Testis (tissue), 3 donors: Measurements from ENCODE around the gene REEP5. TPM values are rescaled to one million over a fixed set of nuclear protein-coding genes. Genes with fewer than 3 reads are reported as not detected.

ENCODE experiments used
- DNase-seq: peaks from one replicate; pipeline ENCODE4 v3.0.0-alpha.2; 2019
- H3K27ac ChIP-seq, 2 donors: fragments of 200-600 bp; sonication (generic); one replicate each; pipeline ENCODE4 v1.5.1; 2019
- H3K27me3 ChIP-seq: fragments of 200-600 bp; sonication (generic); one replicate; pipeline ENCODE4 v1.5.1; 2019
- H3K36me3 ChIP-seq: fragments of 200-600 bp; sonication (generic); one replicate; pipeline ENCODE4 v1.5.1; 2017; ENCODE audit warnings: low read depth; ENCODE audit errors: missing control alignments
- H3K4me1 ChIP-seq: fragments of 200-600 bp; sonication (generic); one replicate; pipeline ENCODE4 v1.5.1; 2019
- H3K4me3 ChIP-seq, 2 donors: fragments of 200-600 bp; sonication (generic); one replicate each; pipeline ENCODE4 v1.5.1; 2017 to 2019
- H3K9me3 ChIP-seq: fragments of 200-600 bp; sonication (generic); one replicate; pipeline ENCODE4 v1.5.1; 2017
- CTCF ChIP-seq, 3 experiments: fragments of 450-650 bp in 2 of 3; fragments of 200-600 bp in 1 of 3; sonication (generic) in 1 of 3; IDR thresholded peaks; one replicate each; pipeline ENCODE4 v1.5.1; 2016 to 2019; ENCODE audit warnings: antibody characterized with exemption in 3 of 3, mild to moderate bottlenecking in 2 of 3, moderate library complexity in 1 of 3
- POLR2A ChIP-seq: fragments of 450-650 bp; IDR thresholded peaks from one replicate; pipeline ENCODE4 v1.6.1; 2017; ENCODE audit warnings: antibody characterized with exemption, mild to moderate bottlenecking, moderate library complexity
- WGBS, 2 donors: methylation state at CpG; one replicate each; pipeline ENCODE4 v1.1.5; 2018; 5-methylcytosine and 5-hydroxymethylcytosine counted together
- intact Hi-C: fragments of 100-400 bp; cut with DNase I; formaldehyde crosslinking; loops from one replicate; pipeline ENCODE4 v1.15.1; 2023; ENCODE audit warnings: low total_unique reads
- polyA plus RNA-seq: library from polyadenylated mRNA; stranded (reverse); fragments of 350-450 nt; fragmentation: Illumina TruSeq; extraction: RNeasy Lipid Tissue Mini Kit (QIAGEN cat#74804); gene quantifications from one replicate; pipeline ENCODE4 v1.2.3, GENCODE V29; 2014; ENCODE audit warnings: low read depth, low replicate concordance; ENCODE audit not compliant: insufficient read depth
- total RNA-seq, 2 donors: library from RNA; depleted of rRNA; stranded (reverse); fragments of >200 nt; gene quantifications; one replicate each; pipeline ENCODE4 v1.2.3, GENCODE V29; 2016

The REEP5 gene
- total and polyA plus RNA-seq, 3 donors from 2014 or later: 33.3 to 75.6 (median 34.2) TPM

DNA sequence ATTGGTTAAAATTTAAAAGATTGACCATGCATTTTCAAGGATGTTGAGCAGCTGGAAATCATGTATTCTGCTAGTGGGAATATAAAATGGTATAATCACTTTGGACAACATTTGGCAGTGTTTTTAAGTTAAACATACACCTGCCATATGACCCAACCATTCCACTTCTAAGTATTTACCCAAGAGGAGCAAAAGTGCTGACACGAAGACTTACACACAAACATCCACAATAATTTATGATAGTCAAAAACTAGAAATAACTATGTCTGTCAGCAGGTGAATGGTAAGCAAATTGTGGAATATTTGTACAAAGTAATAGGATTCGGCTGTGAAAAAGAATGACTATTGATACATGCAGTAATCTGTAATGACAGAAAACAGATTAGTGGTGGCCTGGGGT is 91.6 kb downstream of the REEP5 start:
- Histone ChIP-seq H3K4me1 (no peaks in the 10 kb centered on the region), H3K4me3 (no peak overlapping the region), H3K36me3 (no peaks in the 10 kb centered on the region), H3K27ac (no peak overlapping the region), H3K27me3 (no peaks in the 10 kb centered on the region), H3K9me3 (no peaks in the 10 kb centered on the region)
- WGBS, 2 donors: 95 to 97% methylated on average over 2 of the region's 2 CpGs
- DNase-seq: no peak
- intact Hi-C loops: no loop called here
- no peak for TF ChIP-seq CTCF (IDR thresholded peaks at IDR 0.05)
- TF ChIP-seq POLR2A: no peak

Other genes starting within 250 kb of the REEP5 start
- gene APC, start 184.3 kb downstream of the REEP5 start, total RNA-seq: 10 to 100 TPM; 39.4 to 58.8 TPM
- 7.1 TPM for gene APC, start 184.3 kb downstream of the REEP5 start, polyA plus RNA-seq
- gene SRP19, start 60.9 kb downstream of the REEP5 start, total RNA-seq: 10 to 100 TPM; 44.4 to 62.0 TPM
- gene SRP19, start 60.9 kb downstream of the REEP5 start, polyA plus RNA-seq: 137 TPM
- 10 to 100 TPM; 32.4 to 36.8 TPM for gene DCP2, start 54.6 kb upstream of the REEP5 start, total RNA-seq
- 19.8 TPM for gene DCP2, start 54.6 kb upstream of the REEP5 start, polyA plus RNA-seq